H9 (cell line): Measurements from ENCODE around the gene SIT1. TPM values are rescaled to one million over a fixed set of nuclear protein-coding genes. Genes with fewer than 3 reads are reported as not detected.
A peak's percentile ranks its signal among the peaks of the same experiment; 100 is the strongest.

Experiments used
- DNase-seq: peaks from one replicate; pipeline ENCODE4 v3.0.0-alpha.2; 2017
- H2AFZ ChIP-seq: one replicate; pipeline ENCODE4 v1.6.1; 2013; ENCODE audit warnings: mild to moderate bottlenecking, low read length, control low read depth, moderate library complexity
- H2AK5ac ChIP-seq: 2 replicates; pipeline ENCODE4 v1.6.1; 2013; ENCODE audit warnings: low read length, control low read depth, mixed read lengths; ENCODE audit not compliant: insufficient read length
- H2BK120ac ChIP-seq: one replicate; pipeline ENCODE4 v1.6.1; 2013; ENCODE audit warnings: low read depth, mild to moderate bottlenecking, low read length, control low read depth, inconsistent platforms; ENCODE audit not compliant: poor library complexity, severe bottlenecking
- H2BK12ac ChIP-seq: 2 replicates; pipeline ENCODE4 v1.6.1; 2013; ENCODE audit warnings: low read length, control low read depth, mixed read lengths, low read depth; ENCODE audit not compliant: insufficient read length
- H2BK15ac ChIP-seq: 2 replicates; pipeline ENCODE4 v1.6.1; 2013; ENCODE audit warnings: low read depth, low read length, control low read depth
- H2BK20ac ChIP-seq: one replicate; pipeline ENCODE4 v1.6.1; 2013; ENCODE audit warnings: low read depth, mild to moderate bottlenecking, low read length, control low read depth, inconsistent platforms; ENCODE audit not compliant: poor library complexity, severe bottlenecking
- H2BK5ac ChIP-seq: 2 replicates; pipeline ENCODE4 v1.6.1; 2013; ENCODE audit warnings: low read length, control low read depth, mixed read lengths; ENCODE audit not compliant: insufficient read length
- H3K14ac ChIP-seq: 2 replicates; pipeline ENCODE4 v1.6.1; 2013; ENCODE audit warnings: low read length, control low read depth; ENCODE audit not compliant: insufficient read depth
- H3K18ac ChIP-seq: 2 replicates; pipeline ENCODE4 v1.6.1; 2013; ENCODE audit warnings: low read depth, mild to moderate bottlenecking, mixed read lengths, low read length, control low read depth; ENCODE audit not compliant: insufficient read length
- H3K23ac ChIP-seq: 2 replicates; pipeline ENCODE4 v1.6.1; 2013; ENCODE audit warnings: low read length, control low read depth, mixed read lengths, low read depth; ENCODE audit not compliant: insufficient read length
- H3K23me2 ChIP-seq: 2 replicates; pipeline ENCODE4 v1.6.1; 2013; ENCODE audit warnings: low read depth, mild to moderate bottlenecking, mixed read lengths, low read length, control low read depth; ENCODE audit not compliant: insufficient read length, poor library complexity, severe bottlenecking
- H3K27ac ChIP-seq: 2 replicates; pipeline ENCODE4 v1.5.1; 2013; ENCODE audit warnings: low read length, control low read depth, mixed read lengths, low read depth; ENCODE audit not compliant: insufficient read length
- H3K27me3 ChIP-seq: 2 replicates; pipeline ENCODE4 v1.6.1; 2013; ENCODE audit warnings: low read length, control low read depth, inconsistent platforms; ENCODE audit not compliant: insufficient read depth
- H3K4ac ChIP-seq: 2 replicates; pipeline ENCODE4 v1.6.1; 2013; ENCODE audit warnings: low read depth, mild to moderate bottlenecking, control low read depth, inconsistent platforms, low read length, moderate library complexity
- H3K4me1 ChIP-seq: 2 replicates; pipeline ENCODE4 v1.6.1; 2013; ENCODE audit warnings: low read length, control low read depth, inconsistent platforms; ENCODE audit not compliant: insufficient read depth
- H3K4me2 ChIP-seq: 2 replicates; pipeline ENCODE4 v1.6.1; 2013; ENCODE audit warnings: low read length, control low read depth, mixed read lengths; ENCODE audit not compliant: insufficient read length, insufficient read depth
- H3K56ac ChIP-seq: 2 replicates; pipeline ENCODE4 v1.6.1; 2013; ENCODE audit warnings: low read depth, mild to moderate bottlenecking, mixed read lengths, low read length, control low read depth; ENCODE audit not compliant: insufficient read length
- H3K79me1 ChIP-seq: 2 replicates; pipeline ENCODE4 v1.6.1; 2013; ENCODE audit warnings: low read depth, mild to moderate bottlenecking, moderate library complexity, low read length, control low read depth, inconsistent platforms; ENCODE audit not compliant: insufficient read depth, poor library complexity, severe bottlenecking
- H3K79me2 ChIP-seq: 2 replicates; pipeline ENCODE4 v1.6.1; 2013; ENCODE audit warnings: low read length, control low read depth, inconsistent platforms; ENCODE audit not compliant: insufficient read depth
- H3K9ac ChIP-seq: 2 replicates; pipeline ENCODE4 v1.6.1; 2013; ENCODE audit warnings: low read length, control low read depth, mixed read lengths; ENCODE audit not compliant: insufficient read length; ENCODE audit errors: extremely low read depth
- H3K9me3 ChIP-seq: one replicate; pipeline ENCODE4 v1.6.1; 2013; ENCODE audit warnings: low read depth, low read length, inconsistent platforms; ENCODE audit not compliant: control insufficient read depth
- H3T11ph ChIP-seq: one replicate; pipeline ENCODE4 v1.6.1; 2013; ENCODE audit warnings: mild to moderate bottlenecking, low read length, control low read depth, inconsistent platforms
- H4K20me1 ChIP-seq: one replicate; pipeline ENCODE4 v1.6.1; 2013; ENCODE audit not compliant: control insufficient read depth, insufficient read length, insufficient read depth
- H4K5ac ChIP-seq: 2 replicates; pipeline ENCODE4 v1.6.1; 2013; ENCODE audit warnings: low read depth, mild to moderate bottlenecking, mixed read lengths, low read length, control low read depth; ENCODE audit not compliant: insufficient read length
- H4K8ac ChIP-seq: replicated peaks from 2 replicates; pipeline ENCODE4 v1.6.1; 2013; ENCODE audit warnings: low read length, control low read depth, mixed read lengths, low read depth; ENCODE audit not compliant: insufficient read length
- H4K91ac ChIP-seq: 2 replicates; pipeline ENCODE4 v1.6.1; 2013; ENCODE audit warnings: low read depth, mild to moderate bottlenecking, moderate library complexity, mixed read lengths, low read length, control low read depth; ENCODE audit not compliant: insufficient read length
- H3K27ac Mint-ChIP-seq, 3 experiments: 2 replicates in 2 of 3; 3 replicates in 1 of 3; pipeline ENCODE4 v1.8.0; 2020 to 2021; ENCODE audit warnings: mixed read lengths in 3 of 3, mild to moderate bottlenecking in 1 of 3, moderate library complexity in 1 of 3
- H3K27me3 Mint-ChIP-seq: 2 replicates; pipeline ENCODE4 v1.8.0; 2021; ENCODE audit warnings: low read depth, mild to moderate bottlenecking, moderate library complexity, mixed read lengths
- H3K36me3 Mint-ChIP-seq, 3 experiments: 2 replicates in 2 of 3; 3 replicates in 1 of 3; pipeline ENCODE4 v1.8.0; 2020 to 2021; ENCODE audit warnings: low read depth in 3 of 3, mixed read lengths in 3 of 3; ENCODE audit not compliant: insufficient read depth in 1 of 3
- H3K4me1 Mint-ChIP-seq, 2 experiments: 2 replicates each; pipeline ENCODE4 v1.8.0; 2020; ENCODE audit warnings: mixed read lengths in 2 of 2
- H3K4me3 Mint-ChIP-seq, 2 experiments: 2 replicates in 1 of 2; 3 replicates in 1 of 2; pipeline ENCODE4 v1.8.0; 2020 to 2021; ENCODE audit warnings: mild to moderate bottlenecking in 2 of 2, mixed read lengths in 2 of 2, moderate library complexity in 1 of 2
- H3K9me3 Mint-ChIP-seq, 2 experiments: 2 replicates in 1 of 2; 3 replicates in 1 of 2; pipeline ENCODE4 v1.8.0; 2020; ENCODE audit warnings: mild to moderate bottlenecking in 2 of 2, mixed read lengths in 2 of 2, moderate library complexity in 1 of 2
- WGBS: extraction: QIAGEN DNeasy Blood & Tissue Kit; methylation state at CpG from one replicate; pipeline ENCODE4 v1.1.7; 2013; ENCODE audit warnings: missing lambda C conversion rate, low lambda C conversion rate, mixed read lengths; ENCODE audit not compliant: insufficient read length; ENCODE audit errors: extremely low coverage; 5-methylcytosine and 5-hydroxymethylcytosine counted together
- total RNA-seq: library from RNA; stranded (reverse); gene quantifications from 2 replicates; pipeline ENCODE4 v1.2.1, GENCODE V29; 2021
- TF ChIP-seq, protein P1 (sequence below): fragments of 200-600 bp; sonication (generic); conservative IDR thresholded peaks from 3 replicates; pipeline ENCODE4 v1.8.0; 2021; ENCODE audit warnings: antibody characterized with exemption, mild to moderate bottlenecking

SIT1 gene
- total RNA-seq, 1 experiment from 2014 or later = 1.6 TPM

DNA sequence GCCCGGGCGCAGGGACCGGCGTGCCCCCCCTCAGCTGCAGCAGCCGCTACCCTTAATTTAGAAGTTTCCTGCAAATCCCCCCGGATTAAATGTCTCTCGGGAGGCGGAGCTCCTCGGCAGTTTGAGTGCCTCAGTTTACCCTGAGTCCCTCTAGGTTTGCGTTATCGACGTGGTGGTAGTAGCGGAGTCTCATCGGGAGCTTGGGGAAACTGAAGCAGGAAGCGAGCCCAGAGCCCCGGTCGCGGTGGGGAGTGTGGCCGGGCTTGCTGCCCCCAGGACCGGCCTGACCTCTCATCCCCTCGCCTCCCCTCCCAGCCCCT is 39.5 kb upstream of the SIT1 start:
- TF ChIP-seq, protein P1, sequence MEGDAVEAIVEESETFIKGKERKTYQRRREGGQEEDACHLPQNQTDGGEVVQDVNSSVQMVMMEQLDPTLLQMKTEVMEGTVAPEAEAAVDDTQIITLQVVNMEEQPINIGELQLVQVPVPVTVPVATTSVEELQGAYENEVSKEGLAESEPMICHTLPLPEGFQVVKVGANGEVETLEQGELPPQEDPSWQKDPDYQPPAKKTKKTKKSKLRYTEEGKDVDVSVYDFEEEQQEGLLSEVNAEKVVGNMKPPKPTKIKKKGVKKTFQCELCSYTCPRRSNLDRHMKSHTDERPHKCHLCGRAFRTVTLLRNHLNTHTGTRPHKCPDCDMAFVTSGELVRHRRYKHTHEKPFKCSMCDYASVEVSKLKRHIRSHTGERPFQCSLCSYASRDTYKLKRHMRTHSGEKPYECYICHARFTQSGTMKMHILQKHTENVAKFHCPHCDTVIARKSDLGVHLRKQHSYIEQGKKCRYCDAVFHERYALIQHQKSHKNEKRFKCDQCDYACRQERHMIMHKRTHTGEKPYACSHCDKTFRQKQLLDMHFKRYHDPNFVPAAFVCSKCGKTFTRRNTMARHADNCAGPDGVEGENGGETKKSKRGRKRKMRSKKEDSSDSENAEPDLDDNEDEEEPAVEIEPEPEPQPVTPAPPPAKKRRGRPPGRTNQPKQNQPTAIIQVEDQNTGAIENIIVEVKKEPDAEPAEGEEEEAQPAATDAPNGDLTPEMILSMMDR = no peak
- Histone ChIP-seq H2BK120ac (no peak overlapping the region), H3K27ac (no peak overlapping the region), H3K79me2 (no peaks in the 10 kb centered on the region; the same call in 1 of the 2 replicates), H4K20me1 (no peaks in the 10 kb centered on the region), H3K4me1 (peaks cover 3% of the 10 kb centered on the region; the same call in 1 of the 2 replicates), H3K4ac (no peak overlapping the region), H3K79me1 (no peaks in the 10 kb centered on the region), H3K23ac (no peak overlapping the region), H3K56ac (no peak overlapping the region), H3K18ac (no peak overlapping the region), H3K4me2 (peak overlapping the region; percentile 65), H3K9me3 (no peaks in the 10 kb centered on the region), H4K5ac (no peak overlapping the region), H4K8ac (no peak overlapping the region), H2BK12ac (no peak overlapping the region), H2BK15ac (no peak overlapping the region), H2BK5ac (no peak overlapping the region), H3K23me2 (peaks cover 6% of the 10 kb centered on the region), H2BK20ac (no peak overlapping the region), H2AK5ac (no peak overlapping the region), H3K14ac (no peak overlapping the region), H4K91ac (no peak overlapping the region), H2AFZ (no peak overlapping the region), H3K27me3 (no peaks in the 10 kb centered on the region), H3K9ac (no peak overlapping the region), H3T11ph (no peak overlapping the region)
- DNase-seq = peak; percentile 52
- Mint-ChIP-seq H3K27me3 (no peaks in the 10 kb centered on the region; the same call in 1 of the 2 replicates), H3K4me1 (peaks cover 27 to 30% of the 10 kb centered on the region in 2 experiments), H3K36me3 (peaks cover 16 to 34% (median 29%) of the 10 kb centered on the region in 3 experiments), H3K4me3 (peak overlapping the region; percentile 84 to 93), H3K9me3 (peaks cover 0 to 2% of the 10 kb centered on the region in 2 experiments; a peak in 2 of 5 replicates), H3K27ac (peak overlapping the region in 1 of 3 experiments; percentile 73; a peak in 2 of 7 replicates)
- WGBS = no CpG with 5 or more reads among the region's 21 CpGs
